ENCODE measurements around the gene ARL5A. TPM values are rescaled to one million over a fixed set of nuclear protein-coding genes. Genes with fewer than 3 reads are reported as not detected.

The ARL5A gene
- total RNA-seq, 1 donor from 2014 or later: 69.5 TPM

DNA sequence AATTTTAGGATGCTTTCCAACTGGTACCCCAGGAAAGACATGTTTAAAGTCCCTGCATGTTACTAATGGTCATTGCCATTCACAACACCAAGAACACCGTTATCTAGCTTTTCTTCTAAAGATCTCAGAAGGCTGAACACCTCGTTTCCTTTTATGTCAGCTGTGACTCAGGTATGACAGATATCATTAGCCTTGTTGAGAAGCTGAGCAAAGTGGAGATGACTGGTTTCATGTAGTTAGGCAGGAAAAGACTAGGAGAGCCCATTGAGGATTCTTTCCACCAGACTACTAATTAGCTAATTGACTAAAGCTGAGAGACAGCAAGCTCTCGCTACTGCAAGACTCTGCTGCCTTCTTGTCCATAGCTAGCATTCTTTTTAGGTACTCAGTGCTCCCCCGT lies 32.0 kb upstream of the ARL5A start:
- H3K4me3 ChIP-seq (ENCODE audit: low read depth, low read length): no peak overlapping the region
- DNase-seq (ENCODE audit: low read depth): no peak
- TF ChIP-seq, protein P1, sequence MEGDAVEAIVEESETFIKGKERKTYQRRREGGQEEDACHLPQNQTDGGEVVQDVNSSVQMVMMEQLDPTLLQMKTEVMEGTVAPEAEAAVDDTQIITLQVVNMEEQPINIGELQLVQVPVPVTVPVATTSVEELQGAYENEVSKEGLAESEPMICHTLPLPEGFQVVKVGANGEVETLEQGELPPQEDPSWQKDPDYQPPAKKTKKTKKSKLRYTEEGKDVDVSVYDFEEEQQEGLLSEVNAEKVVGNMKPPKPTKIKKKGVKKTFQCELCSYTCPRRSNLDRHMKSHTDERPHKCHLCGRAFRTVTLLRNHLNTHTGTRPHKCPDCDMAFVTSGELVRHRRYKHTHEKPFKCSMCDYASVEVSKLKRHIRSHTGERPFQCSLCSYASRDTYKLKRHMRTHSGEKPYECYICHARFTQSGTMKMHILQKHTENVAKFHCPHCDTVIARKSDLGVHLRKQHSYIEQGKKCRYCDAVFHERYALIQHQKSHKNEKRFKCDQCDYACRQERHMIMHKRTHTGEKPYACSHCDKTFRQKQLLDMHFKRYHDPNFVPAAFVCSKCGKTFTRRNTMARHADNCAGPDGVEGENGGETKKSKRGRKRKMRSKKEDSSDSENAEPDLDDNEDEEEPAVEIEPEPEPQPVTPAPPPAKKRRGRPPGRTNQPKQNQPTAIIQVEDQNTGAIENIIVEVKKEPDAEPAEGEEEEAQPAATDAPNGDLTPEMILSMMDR (conservative IDR thresholded peaks at IDR 0.05; ENCODE audit: low read depth, low read length): no peak

DNA sequence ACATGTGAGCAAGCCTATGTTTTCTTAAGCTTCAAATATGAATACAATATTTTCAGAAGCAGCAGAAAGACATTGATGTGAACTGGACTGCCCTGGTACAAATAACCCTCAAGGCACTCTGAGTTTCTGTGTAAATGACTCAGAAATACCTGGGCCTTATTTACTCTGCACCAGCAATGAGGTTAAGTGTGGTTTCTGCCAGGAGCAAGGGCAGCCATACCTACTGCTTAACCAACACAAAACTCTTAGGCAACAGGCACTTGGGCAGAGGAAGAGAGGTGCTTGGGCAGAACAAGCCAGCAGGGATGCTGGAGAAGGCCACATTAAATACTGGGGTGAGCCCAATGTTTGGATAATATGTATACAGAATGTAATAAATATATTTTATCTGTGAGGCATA lies 29.4 kb upstream of the ARL5A start:
- TF ChIP-seq, protein P1 (conservative IDR thresholded peaks at IDR 0.05; ENCODE audit: low read depth, low read length): no peak
- no peak overlapping the region for H3K4me3 ChIP-seq (ENCODE audit: low read depth, low read length)
- DNase-seq (ENCODE audit: low read depth): peak; percentile 43

DNA sequence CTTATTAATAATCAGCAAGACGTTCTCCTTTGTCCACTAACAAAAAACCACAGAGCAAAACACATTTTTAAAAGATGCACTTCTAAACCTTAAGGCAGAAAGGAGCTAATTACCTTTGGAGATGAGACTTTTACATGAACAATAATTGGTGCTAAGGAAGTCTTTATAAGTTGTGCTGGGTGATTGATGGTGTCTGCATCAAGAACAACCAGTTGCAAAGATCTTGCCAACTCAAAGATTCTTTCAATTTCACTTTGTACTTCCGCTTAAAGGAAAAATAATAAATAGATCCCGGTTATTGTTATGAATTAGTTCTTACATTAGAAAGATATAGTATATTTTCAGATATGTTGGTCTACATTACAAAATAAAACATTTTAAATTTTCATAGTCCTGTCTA lies 26.9 kb upstream of the ARL5A start:
- TF ChIP-seq, protein P1 (conservative IDR thresholded peaks at IDR 0.05; ENCODE audit: low read depth, low read length): no peak
- no peak for DNase-seq (ENCODE audit: low read depth)
- no peak overlapping the region for H3K4me3 ChIP-seq (ENCODE audit: low read depth, low read length)

DNA sequence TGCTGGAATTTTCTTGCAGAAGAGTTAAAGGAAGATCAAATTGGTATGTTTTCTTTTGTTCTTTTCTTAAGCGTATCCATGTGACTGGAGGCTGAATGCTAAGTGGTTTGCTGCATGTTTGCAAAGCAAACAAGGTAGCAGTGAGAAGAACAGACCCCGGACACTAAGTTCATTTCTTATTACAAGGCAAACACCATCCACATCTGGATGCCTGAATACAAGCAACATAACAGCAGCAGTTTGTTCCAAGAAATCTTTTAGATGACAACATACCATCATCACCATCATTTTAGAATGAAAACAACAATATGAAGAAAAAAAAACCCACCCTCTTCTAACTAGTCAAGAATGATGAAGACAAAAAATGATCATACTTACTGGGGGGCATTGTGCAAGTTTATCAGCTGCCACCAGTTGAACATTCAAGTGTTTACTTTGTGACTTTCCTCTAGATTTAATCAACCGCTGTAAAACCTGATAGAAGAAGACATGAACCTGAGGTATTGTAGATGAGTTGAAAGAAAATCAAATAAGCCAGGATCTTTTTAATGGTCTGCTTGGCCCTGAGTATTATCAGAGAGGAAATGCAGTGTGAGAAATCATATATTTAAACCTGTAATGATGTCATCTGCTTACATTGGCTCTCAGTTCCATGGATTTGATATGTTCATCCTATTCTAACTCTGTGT lies 25.0 kb upstream of the ARL5A start:
- DNase-seq (ENCODE audit: low read depth): no peak

DNA sequence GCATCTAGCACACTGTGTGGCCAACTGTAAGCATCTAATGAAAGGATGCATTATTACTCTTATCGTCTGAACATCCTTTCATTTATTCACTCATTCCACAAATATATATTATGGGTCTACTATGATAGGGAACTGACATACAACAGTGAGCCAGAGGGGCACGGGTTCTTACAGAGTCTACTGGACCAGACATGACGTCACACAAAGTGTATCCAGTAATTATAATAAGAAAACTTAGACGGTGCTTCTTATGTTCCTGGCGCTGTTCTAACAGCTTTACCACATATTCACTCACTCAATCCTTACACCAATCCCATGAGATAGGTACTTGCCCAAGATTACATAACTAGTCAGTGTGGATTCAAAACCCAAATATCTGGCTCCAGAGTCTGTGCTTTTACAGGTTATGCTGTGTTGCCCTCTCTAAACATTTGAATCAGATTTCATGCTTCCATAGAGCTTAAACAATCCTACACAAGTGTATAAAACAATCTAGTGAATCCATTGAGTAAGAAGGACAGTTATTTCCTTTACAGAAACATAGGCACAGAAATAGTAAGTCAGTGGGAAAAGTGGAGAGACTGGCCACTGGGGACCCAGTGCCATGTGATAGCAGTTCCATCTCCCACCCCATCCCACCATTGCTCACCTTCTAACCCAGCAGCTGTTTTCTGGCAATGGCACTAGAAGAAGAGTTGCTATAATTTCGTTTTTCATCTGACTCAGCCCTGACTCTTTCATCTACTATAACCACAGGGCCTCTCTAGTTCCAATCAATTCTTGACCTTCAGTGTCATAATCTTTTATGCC lies 24.2 kb upstream of the ARL5A start:
- no peak overlapping the region for H3K4me3 ChIP-seq (ENCODE audit: low read depth, low read length)
- no peak for DNase-seq (ENCODE audit: low read depth)
- TF ChIP-seq, protein P1 (conservative IDR thresholded peaks at IDR 0.05; ENCODE audit: low read depth, low read length): no peak

More for the DNA sequence above, 25.0 kb upstream of the ARL5A start:
- TF ChIP-seq, protein P1 (conservative IDR thresholded peaks at IDR 0.05; ENCODE audit: low read depth, low read length): no peak
- no peak overlapping the region for H3K4me3 ChIP-seq (ENCODE audit: low read depth, low read length)

DNA sequence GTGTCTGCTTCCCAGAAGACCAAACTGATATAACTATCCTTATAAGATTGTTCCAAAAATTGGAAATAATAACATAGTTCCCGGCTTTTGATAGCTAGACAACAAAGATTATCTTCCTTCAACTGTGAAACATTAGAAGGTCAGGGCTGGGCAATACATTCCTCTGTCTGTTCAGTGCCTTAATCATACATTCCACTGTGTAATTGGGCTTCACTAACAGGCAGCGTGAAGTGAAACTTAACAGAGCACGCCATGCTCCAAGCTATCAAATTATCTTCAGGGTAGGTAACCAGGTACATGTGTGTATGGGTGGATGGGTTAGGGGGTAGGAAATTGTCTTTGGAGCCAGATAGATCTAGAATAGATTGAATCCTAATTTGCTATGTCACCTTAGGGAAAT lies 23.5 kb upstream of the ARL5A start:
- H3K4me3 ChIP-seq (ENCODE audit: low read depth, low read length): no peak overlapping the region
- peak; percentile 56 for DNase-seq (ENCODE audit: low read depth)
- TF ChIP-seq, protein P1 (conservative IDR thresholded peaks at IDR 0.05; ENCODE audit: low read depth, low read length): no peak
